GM20431 (cell line): ENCODE data around the gene STAT5A.
"Not testable (repeated sequence)": the region's sequence is repeated elsewhere in the genome, so short reads cannot be mapped to it uniquely, and the experiment has no call there.

Experiments
- in situ Hi-C: fragments of 300-500 bp; cut with MseI, MboI; formaldehyde crosslinking; loops from one replicate; pipeline ENCODE4 v1.15.0; 2020; ENCODE audit warnings: low sequenced_read_pairs; ENCODE audit not compliant: unreplicated experiment

Gene STAT5A

DNA sequence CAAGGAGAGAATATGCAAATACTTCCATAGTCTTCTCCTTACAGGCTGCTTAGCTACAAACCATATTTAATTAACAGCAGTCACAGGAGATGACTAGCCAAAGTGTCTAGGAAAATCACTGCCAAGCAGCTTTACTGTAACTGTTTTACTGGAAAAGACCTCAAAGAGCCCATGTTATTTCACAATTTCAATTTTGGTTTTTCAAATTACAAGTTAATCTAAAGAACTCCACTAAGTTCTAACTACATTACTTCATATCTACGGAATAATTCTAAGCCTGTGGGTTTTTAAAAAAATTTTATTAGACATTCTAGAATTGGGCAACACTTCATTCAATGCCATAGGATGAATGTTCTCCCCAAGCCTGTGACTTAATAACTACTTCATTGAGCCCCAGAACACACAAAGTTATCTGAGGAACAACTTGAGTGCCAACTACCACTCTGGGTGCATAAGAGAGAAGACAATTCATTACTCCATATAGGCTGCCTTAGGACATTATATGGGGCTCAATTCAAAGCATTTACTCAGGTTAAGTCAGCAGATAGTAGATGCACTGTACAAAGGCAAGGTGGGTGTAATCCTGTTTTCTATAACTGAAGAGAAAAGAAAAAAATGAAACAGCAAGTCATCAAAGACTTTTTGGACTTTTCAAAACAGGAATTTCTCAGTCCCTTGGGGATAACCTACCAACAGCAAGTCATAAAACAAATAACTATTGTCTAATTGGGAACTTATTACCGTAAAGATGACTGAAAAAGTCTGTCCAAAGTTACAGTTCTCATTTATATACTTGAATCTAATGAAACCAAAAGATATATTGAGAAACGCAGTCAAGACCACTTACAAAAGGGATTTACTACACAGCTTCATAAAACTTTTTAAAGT is 66.9 kb downstream of the STAT5A start:
- in situ Hi-C loops = no loop called here

DNA sequence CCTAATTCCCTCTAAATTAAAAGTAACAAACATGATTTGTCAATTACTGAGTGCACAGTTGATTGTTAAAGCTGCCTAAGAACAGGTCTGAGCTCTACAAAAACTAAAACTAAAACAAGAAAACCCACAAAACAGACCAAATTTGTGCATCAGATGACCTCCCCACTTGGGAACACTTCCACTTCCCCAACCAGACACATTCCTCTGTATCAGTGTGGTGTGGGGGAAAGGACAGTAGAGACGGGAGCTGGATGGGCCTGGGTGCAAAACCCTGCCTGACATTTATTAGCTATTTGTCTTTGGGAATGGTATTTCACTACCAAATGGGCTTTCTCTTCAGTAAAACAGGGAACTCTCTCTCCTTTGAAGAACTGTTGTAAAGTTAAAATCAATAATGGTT is 70.1 kb downstream of the STAT5A start:
- in situ Hi-C loops = no loop called here

DNA sequence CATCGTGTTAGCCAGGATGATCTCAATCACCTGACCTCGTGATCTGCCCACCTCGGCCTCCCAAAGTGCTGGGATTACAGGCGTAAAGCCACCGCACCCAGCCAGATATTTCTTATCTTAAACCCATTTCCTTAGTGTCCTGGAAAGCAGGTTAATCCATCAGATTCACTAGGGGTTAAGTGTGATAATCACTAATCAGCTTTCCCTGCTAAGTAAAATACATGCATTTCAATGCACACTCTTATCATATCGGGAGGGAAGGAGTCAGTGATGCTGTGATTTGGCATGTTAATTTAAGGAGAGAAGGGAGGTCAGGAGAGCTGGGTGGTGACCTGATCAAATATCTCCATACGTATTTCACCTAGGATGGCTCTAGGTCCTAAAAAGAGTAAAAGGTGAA is 70.8 kb downstream of the STAT5A start:
- in situ Hi-C loops = no loop called here

DNA sequence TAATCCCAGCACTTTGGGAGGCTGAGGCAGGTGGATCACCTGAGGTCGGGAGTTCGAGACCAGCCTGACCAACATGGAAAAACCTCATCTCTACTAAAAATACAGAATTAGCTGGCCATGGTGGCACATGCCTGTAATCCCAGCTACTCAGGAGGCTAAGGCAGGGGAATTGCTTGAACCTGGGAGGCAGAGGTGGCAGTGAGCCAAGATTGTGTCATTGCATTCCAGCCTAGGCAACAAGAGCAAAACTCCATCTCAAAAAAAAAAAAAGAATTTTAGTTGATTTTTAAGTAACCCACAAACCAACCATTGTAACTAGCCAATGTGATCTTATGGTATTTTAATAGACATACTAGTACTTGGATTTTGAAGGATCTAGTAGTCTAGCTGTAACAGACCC is 72.1 kb downstream of the STAT5A start:
- in situ Hi-C loops = not testable (repeated sequence)
